T-helper 1 cell (primary cell): ENCODE results near the gene RIOX2.
"Not testable (repeated sequence)": the region's sequence is repeated elsewhere in the genome, so short reads cannot be mapped to it uniquely, and the experiment has no call there.

Experiments used
- DNase-seq, 5 donors: peaks; one replicate each; pipeline ENCODE4 v3.0.0-alpha.2; 2012 to 2020
- total RNA-seq, 4 donors: gene quantifications; one replicate each; lab custom pipeline; 2026; lab: John Stamatoyannopoulos, UW

The RIOX2 gene
- total RNA-seq = 22.8 to 44.6 (median 34.8) reads per million in 4 donors

DNA sequence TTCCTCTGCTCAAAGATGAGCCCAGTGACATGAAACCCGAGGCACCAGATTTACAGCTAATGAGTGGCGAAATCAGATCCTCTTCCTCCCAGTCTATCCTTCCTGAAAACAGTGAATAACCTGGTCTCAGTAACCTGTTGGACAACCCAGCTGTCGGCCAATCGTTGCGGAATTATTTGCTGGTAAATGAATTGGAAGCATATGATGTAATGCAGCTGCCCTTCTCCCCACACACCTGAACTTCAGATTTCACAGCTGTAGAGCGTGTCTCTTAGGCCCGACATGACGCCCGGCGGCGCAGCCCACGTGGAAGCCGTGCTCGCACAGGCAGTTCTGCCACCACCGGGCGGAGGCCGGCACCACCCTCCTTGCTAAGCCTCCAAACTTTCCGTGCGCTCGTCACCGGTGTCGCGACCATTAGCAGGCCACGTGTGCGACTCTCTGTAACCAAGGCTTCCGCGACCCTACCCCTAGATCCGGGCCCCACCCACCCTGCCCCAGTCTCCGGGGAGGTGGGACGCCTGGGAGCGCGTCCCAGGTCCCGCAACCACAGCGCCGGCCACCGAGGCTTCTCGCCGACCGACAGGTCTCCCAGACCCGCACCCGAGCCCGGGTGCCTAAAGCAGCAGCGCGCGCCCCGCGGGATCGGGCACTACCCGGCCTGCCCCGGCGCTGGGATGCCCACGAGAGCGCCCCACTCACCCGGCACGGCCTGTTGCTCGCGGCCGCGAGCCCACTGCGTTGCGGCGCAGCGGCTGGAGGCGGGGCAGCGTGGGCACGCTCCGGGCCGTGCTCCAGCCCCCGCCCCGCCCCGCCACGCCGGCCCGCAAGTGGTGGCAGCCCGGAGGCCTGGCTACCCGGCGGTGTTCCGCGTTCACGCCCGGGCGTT, at the start of gene RIOX2:
Gene RIOX2 (minus strand): TSS at position 753 of the 889 bp plus-strand sequence. CDS start 4,838 bp downstream, outside the sequence.
- DNase-seq = peak; percentile 46 to 90 (median 64)

DNA sequence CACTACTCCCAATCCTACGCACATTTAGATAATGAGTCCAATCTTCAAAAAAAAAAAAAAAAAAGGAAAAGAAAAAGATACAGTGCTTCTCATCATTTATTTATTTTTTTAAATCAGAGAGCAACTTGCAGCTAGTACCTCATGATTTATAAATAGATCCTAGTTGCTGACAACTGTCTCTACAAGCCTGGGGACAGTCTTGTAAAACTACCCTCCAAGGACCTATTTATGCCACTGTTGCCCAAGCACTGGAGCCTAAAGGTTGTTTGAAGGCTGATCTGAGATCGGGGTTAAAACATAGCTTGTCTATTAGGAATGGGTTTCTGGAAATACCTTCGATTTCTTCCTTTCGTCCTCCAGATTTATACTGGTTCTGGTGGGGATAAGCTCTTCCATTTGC, 48.2 kb upstream of the RIOX2 start:
- no peak for DNase-seq

DNA sequence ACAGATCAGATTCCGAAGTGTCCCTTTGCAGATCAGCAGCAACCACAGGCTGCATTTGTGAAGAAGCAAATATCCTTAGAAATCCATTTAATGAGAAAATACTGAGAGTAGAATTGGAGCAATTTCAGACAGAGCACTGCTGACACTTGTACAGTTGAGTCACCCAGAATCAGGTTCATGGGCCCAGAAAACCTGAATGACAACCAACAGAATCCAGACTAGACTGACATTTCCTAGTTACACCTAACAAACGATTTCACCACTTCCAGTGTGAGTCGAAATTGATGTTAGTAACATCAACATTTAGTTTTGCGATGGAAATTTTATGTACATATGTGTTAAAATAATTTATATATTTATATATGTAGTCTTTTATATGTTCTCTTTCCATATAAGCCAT, 46.1 kb upstream of the RIOX2 start:
- no peak for DNase-seq

DNA sequence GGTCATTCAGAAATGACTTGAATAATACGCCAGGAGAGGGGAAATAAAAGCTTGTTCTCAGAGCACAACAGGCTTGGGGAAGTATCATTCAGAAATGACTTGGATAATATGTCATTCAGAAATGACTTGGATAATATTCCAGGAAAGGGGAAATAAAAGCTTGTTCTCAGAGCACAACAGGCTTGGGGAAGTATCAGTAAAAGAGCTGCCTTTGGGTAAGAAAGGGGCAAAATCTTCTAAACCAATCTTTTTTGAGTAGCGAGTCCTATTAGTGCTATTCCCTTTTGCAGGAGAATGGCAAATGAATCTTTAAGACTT, 42.0 kb upstream of the RIOX2 start:
- no peak for DNase-seq

DNA sequence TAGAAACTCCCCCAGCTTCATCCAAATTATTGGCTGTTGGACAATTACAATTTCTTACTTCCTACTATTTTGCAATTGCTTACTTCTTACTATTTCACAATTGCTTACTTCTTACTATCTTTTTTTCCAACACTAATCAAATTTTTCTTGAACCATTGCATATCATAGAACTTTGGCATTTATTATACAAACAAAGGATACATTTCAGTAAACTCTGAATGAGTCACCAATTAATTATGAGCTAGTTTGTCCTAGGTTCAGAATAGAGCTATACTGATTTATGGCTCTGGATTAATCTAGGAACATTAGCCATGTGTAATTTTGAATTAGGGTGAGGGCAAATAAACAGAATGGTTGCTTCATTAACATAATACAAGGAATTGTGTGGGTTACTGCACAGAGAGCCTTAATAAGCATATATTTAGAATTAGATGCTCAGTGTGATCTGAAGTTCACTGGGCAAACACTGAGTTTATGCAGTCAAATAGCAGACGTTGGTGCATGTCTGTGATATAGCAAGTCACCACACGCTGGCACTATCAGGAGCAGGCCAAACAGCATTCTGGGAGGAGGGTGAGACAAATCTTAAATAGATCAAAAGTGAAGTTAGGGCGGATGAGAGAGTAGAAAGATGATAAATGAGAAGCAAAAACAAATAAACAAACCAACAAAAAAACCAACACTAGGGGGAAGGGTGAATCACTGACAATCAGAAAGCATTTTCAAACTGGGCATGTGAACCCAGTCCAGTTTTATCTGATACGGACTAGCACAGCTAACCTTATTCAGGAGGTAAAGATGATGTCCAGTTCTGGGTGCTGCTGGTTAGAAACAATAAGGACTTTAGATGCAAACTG, 41.4 kb upstream of the RIOX2 start:
- DNase-seq = no peak

DNA sequence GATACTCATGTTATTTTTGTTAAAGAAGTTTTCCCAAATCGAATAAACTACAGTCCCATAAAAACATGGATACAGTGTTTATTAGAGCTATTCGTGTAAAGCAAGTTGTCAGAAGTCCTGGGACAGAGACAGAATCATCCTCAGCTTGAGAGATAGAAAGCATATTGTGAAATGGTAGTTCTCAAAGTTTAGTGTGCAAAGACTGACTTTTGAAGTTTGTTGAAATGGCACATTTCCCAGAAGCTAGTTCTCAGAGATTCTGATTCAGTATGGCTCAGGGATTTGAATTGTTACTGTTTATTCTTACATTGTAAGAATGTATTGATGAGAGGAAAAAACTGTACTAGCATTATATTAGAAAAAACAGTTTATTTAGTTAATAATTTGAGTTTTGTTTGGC, 40.7 kb upstream of the RIOX2 start:
- DNase-seq = no peak

DNA sequence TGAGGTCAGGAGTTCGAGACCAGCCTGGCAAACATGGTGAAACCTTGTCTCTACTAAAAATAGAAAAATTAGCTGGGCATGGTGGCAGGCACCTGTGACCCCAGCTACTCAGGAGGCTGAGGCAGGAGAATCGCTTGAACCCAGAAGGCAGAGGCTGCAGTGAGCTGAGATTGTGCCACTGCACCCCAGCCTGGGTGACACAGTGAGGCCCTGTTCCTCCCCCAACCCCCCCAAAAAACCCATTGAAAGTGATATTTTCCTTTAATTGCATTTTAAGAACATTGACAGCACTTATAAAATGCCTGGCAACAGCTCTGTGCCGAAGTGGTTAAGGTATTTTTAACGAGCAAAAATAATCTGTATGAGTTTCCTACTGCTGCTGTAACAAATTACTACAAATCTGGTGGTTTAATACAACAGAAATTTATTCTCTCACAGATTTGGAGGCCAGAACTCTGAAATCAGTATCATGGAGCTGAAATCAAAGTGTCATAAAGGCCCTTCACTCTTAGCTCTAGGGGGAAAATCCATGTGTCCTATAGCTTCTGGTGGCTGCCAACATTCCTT, 38.7 kb upstream of the RIOX2 start:
- DNase-seq = not testable (repeated sequence)

DNA sequence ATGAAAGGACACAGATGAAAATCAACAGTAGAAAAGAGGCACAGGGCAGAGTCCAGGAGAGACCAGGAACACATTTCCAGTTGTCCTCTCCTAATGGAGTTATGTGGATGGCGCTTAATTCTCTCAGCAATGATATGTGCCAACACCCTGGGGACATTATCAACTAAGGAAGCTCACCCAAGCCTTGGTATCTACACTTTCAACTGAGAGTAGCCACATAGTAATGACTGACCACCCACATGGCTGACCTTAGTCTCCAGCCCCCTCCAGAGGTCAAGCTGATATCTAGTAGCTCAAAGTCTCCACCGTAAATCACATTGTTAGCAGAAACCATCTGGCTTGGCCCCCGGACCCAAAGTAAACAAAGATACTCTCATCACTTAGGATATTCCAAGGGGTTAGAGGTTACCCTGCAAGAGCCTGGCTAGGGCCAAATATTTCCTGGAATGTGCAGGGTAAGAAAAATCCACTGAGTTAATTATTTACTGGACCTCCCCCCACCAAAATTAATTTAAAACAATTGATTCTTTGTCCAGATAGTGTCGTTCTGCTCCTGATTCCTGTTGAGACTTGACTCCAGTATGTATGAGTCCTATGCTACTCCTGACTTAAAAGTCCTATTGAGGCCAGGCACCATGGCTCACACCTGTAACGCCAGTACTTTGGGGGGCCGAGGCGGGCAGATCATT, 38.1 kb upstream of the RIOX2 start:
- no peak for DNase-seq

DNA sequence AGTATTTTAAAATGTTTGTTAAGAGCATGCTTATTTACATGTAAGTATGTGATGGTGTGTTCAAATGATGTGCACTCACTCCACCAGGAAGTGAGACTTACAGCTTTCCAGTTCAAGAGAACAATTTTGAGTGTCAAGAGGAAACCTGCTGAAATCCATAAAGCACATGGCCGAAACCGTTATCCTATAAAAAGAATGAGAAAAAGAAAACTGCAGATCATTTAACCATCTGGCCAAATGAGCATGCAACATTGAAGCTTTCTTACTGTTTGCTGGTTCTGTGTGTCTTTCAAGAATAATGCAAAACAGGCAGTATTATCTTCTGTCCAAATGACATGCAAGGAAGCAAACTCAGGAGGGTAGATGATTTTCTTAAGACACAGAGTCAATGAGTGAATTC, 36.6 kb upstream of the RIOX2 start:
- DNase-seq = peak in 1 of 5 donors; percentile 33

DNA sequence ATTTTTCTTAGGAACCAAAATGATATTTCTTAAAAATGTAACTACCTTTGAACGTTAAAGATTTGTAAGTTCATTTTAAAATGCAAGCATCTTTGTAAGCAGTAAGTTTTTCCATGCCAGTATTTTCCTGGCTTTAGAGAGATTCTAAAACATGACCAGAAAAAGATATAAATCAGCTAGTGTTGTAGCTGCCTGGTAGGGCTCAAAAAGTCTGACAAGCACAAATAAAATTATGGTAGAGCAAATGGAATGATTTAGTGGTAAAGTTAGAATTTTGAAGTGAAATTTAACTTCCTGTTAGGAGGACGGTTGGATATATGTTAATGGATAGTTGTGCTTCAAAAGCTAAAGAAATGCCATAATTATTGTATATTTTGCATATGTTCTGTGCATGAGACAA, 33.2 kb upstream of the RIOX2 start:
- DNase-seq = no peak

DNA sequence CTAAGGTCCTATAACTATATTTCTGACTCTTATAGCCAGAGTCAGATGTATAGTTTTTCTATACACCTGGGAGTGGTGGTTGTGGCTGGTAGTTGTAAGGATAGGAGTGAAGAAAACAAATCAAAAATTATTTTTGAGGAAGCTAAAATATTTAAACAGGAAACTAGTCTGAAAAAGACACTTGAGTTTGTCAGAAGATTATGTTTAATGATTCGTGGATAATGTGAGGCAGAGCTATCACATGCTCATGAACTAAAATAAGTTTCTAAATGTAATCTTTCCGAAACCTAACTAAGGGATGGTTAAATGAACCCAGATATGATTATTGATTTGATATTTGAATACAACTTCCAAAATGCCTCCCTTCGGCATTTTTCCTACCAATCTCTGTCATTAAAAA, 32.5 kb upstream of the RIOX2 start:
- DNase-seq = no peak

DNA sequence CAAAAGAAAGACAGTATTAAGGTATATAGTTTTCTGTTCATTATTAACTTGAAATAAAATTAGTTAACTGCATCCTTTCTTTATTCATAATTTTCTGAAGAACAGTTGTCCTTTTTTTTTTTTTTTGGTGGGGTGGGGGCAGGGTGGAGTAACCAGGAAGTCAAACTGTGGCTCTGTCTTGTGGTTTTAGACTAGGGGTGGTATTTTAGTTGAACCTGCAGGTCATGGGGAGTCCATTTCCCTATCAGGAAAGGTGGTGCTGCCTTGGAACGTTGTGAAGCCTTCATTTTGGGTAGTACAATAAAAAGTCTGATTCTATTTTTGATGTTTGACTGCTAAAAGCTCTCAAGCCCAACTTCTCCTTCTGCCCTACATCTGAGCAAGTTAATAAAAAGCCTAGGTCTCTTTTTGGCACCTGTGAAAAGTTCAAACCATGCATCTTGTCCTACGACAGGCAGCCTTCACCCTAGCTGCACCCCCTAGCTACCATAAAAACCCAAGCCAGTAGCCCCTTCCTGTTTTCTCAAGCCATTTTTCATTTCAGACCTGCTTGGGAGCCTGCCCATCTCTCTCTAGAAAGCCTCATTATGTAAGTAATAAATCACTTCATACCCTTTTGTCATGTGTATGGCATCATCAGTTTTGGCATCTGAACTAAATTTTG, 31.2 kb upstream of the RIOX2 start:
- DNase-seq = peak in 1 of 5 donors; percentile 69

DNA sequence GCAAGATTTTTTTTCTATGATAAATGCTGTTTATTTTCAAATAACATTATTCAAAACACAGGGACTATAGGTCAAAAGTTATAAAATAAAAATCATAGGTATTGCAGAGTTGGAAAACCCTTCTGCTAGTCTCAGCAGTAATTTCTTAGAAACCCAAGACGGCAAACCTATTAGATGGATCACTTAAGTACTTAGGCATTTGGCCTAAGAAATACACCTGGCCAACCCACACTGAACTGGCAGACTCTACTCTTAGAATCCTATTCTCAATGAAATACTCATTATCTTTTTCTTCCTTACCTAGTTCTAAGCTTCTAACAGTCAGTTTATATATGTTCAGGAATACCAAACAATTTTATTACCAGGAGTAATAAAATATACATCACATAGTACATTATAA, 30.5 kb upstream of the RIOX2 start:
- DNase-seq = no peak

DNA sequence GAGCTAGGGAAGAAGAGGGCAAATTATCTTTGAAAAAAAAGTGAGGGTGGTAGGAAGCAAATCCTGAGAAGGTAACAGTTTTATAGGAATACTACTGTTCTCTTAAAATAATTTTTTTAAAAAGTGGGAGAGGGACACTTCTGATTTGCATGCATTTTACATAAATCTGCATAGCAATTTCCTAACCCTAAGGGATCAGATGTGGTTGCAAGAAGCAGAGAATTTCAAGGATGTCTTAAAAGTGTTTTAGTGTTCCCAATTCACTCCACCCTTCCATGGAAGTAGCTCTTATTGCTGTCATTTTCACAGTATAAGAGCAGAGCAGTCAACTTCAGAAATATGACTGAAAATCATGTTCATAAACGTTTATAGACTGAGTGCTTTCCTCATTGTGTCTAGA, 27.8 kb upstream of the RIOX2 start:
- DNase-seq = no peak

DNA sequence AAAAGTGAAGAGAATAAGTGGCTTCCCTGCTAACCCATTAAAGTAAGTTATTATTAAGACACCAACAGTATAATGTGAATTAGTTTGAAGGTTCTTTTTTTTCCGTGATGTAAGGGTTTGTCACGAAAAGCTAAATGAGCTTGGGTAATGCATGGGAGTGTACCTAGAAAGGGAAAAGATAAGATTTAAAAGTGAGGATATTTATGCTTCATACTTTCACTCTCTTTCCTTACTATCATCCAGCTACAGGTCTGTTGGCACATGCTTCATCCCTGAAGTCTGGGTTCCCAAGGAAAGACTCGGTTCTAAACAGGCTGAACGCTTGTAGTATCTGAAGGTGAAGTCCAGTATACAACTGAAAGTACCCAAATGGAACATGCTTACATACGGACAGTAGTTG, 26.9 kb upstream of the RIOX2 start:
- no peak for DNase-seq

DNA sequence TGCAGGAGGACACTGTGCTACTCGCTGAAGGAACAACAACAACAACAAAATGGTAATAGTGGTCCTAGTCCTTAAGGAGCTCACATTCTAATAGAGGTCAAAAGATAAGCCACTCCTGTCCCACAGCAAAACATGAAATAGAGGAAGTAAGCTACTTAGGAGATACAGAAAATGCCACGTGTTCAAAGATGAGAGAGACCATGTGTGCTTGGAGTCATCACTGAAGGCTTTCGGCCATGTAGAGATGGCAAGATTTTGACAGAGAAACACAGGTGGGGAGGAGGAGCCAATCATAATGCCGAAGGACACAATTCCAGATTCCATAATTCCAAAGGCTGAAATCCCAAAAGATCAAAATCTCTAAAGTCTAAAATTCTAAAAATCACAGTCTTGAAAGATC, 24.8 kb upstream of the RIOX2 start:
- no peak for DNase-seq

DNA sequence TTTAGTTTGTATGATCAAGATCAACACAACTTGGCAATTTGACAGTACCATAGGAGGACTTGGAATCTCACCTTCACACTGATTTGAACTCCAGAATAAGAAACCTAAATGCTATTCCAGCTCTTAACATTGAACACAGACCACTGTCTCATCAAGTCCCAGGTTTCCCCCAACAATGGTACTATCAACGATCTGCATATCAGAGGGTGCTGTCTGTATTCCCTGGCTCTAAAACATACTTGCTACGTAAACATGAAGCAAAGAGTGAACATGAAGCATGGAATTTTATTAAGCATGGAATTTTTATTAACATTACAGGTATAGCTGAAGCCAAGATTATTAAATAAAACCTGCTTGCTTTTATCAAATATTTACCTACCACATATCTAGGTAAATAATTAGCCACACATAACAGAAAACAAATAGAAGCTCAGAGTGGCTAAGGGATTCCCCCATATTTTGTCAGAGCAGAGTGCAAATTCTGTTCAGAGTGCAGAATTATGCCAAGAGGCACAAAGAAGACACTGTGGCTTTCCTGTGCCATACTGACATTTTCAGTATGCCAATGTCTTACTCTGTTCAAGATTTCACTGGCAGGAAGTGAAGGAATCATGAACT, 22.2 kb upstream of the RIOX2 start:
- no peak for DNase-seq

DNA sequence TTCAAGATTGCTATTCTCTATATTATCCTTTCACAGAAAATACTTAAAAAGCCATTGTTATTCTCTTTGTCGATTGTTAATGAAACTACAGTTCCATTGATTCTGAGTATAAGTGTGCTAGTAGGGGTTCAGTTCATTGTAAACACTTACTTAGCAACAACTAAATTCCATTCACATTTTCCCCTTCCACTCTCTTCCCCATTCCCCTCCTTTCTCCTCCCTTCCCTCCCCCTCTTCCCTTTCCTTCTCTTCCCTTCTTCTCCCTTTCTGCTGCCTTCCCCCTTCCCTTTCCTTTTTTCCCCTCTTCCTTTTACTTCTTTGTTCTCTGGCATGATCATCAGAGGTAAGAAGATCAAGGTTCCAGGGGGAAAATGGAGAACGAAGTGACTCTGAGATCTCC, 21.3 kb upstream of the RIOX2 start:
- DNase-seq = no peak

DNA sequence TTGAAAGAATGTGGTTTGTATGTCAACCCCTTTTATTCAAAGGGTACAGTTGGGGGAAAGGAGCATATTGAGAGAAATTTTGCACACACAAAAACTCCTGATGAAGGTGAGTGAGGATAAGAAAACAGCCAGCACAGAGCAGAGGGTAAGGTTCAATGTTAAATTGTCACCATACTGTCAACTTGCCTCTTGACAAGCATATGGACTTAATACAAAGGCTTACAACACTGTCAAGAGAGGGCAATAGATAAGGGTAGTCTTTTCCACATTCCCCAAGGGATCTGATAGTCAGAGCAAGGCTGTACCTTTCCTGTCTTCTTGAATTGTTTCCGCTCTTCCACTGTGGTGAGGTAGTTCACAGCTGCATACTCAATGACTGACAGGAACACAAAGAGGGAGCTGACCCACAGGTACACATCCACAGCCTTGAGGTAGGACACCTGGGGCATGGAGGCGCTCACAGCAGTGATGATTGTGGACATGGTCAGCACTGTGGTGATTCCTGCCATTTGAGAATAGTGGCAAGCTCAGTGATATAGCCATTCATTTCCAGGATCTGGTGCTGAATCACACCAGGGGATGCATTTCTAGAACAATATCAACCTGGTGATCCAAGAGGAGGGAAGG, 20.4 kb upstream of the RIOX2 start:
- no peak for DNase-seq

DNA sequence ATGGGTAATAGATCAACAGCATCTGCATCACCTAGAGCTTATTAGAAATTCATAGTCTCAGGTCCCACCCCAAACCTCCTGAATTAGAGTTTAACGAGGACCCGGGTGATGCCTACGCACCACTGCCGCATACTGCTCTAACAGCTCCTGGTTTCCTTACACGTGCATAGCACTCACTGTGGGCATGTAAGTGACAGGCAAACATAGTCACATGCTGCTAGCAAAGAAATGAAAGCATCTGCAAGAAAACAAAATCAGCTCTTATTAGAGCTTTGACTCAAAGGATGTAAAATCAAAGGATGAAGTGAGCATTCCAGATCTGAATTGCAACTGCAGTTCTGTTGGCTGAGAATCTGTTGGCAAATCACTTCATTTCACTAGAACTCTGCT, 19.1 kb upstream of the RIOX2 start:
- DNase-seq = peak in 2 of 5 donors; percentile 17 to 77

DNA sequence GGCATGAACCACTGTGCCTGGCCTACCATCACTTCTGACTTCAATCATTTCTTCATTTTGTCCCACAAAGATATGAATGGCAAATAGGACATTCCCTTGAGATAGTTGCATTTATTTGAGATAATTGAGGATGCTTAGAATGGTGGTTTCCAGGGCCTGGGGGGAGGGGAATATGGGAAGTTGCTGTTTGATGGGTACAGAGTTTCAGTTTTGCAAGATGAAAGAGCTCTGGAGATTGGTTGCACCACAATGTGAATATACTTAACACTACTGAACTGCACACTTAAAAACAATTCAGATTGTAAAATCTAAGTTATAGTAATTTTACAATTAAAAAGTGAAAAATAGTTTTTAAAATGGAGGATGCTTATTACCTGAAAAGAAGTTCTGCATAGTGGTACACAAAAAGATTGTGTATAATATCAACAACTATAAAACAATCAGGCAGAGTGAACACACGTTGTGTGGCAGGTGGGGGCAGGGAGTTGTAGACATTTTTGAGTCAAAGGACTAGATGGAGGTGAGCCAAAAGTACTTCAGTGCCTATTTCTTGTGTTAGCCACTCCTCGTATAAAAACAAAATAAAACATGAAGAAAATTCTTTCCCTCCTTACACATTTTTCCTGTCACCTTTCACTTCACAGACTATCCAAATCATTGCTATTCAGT, 18.5 kb upstream of the RIOX2 start:
- peak in 1 of 5 donors; percentile 57 for DNase-seq
